PC-3 (cell line): Measurements from ENCODE around the gene BICRA.

Experiments
- EZH2 ChIP-seq: fragments of 300-600 bp; sonication (generic); IDR thresholded peaks from one replicate; pipeline ENCODE4 v1.6.1; 2017; ENCODE audit warnings: antibody characterized with exemption, mild to moderate bottlenecking, low read length; ENCODE audit not compliant: unreplicated experiment
- EZH2phosphoT487 ChIP-seq: fragments of 300-600 bp; sonication (generic); IDR thresholded peaks from 2 replicates; pipeline ENCODE4 v1.6.1; 2018; ENCODE audit warnings: mild to moderate bottlenecking, antibody characterized with exemption, low read length, borderline replicate concordance
- TF ChIP-seq, protein P1 (sequence below): fragments of 300-600 bp; sonication (generic); conservative IDR thresholded peaks from 2 replicates; pipeline ENCODE4 v1.5.1; 2017; ENCODE audit warnings: antibody characterized with exemption, low read depth, mild to moderate bottlenecking, low read length

- TF ChIP-seq, protein P1, sequence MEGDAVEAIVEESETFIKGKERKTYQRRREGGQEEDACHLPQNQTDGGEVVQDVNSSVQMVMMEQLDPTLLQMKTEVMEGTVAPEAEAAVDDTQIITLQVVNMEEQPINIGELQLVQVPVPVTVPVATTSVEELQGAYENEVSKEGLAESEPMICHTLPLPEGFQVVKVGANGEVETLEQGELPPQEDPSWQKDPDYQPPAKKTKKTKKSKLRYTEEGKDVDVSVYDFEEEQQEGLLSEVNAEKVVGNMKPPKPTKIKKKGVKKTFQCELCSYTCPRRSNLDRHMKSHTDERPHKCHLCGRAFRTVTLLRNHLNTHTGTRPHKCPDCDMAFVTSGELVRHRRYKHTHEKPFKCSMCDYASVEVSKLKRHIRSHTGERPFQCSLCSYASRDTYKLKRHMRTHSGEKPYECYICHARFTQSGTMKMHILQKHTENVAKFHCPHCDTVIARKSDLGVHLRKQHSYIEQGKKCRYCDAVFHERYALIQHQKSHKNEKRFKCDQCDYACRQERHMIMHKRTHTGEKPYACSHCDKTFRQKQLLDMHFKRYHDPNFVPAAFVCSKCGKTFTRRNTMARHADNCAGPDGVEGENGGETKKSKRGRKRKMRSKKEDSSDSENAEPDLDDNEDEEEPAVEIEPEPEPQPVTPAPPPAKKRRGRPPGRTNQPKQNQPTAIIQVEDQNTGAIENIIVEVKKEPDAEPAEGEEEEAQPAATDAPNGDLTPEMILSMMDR, result no peak
- TF ChIP-seq EZH2, result no peak
- no peak for TF ChIP-seq EZH2phosphoT487
Measured at GRCh38 chr19:47682939-47683338, 74.0 kb downstream of the BICRA start.
